MM.1S (cell line): Measurements from ENCODE around the gene RAMP3.

Source experiments
- DNase-seq: peaks from one replicate; pipeline ENCODE4 v3.0.0-alpha.2; 2015
- H2AFZ ChIP-seq: fragments of 300-600 bp; sonication (generic); 2 replicates; pipeline ENCODE4 v1.6.0; 2016; ENCODE audit warnings: antibody characterized with exemption, low read length
- H3F3A ChIP-seq: fragments of 300-600 bp; sonication (generic); 2 replicates; pipeline ENCODE4 v1.6.1; 2016; ENCODE audit warnings: mild to moderate bottlenecking, antibody characterized with exemption, low read length, moderate library complexity, mixed read lengths; ENCODE audit not compliant: insufficient read depth
- H3K27ac ChIP-seq: fragments of 300-600 bp; sonication (generic); 2 replicates; pipeline ENCODE4 v1.5.1; 2016; ENCODE audit warnings: mild to moderate bottlenecking, low read length
- H3K27me3 ChIP-seq: fragments of 300-600 bp; sonication (generic); replicated peaks from 2 replicates; pipeline ENCODE4 v1.6.0; 2016; ENCODE audit warnings: low read length; ENCODE audit not compliant: insufficient read depth
- H3K36me3 ChIP-seq: fragments of 300-600 bp; sonication (generic); replicated peaks from 2 replicates; pipeline ENCODE4 v1.6.1; 2016; ENCODE audit warnings: mild to moderate bottlenecking, low read length, mixed read lengths; ENCODE audit not compliant: insufficient read depth
- H3K4me1 ChIP-seq: fragments of 300-600 bp; sonication (generic); 2 replicates; pipeline ENCODE4 v1.6.1; 2016; ENCODE audit warnings: low read length, mixed read lengths
- H3K4me2 ChIP-seq: fragments of 300-600 bp; sonication (generic); 2 replicates; pipeline ENCODE4 v1.6.0; 2016; ENCODE audit warnings: low read depth, low read length
- H3K4me3 ChIP-seq: fragments of 300-600 bp; sonication (generic); 2 replicates; pipeline ENCODE4 v1.5.1; 2016; ENCODE audit warnings: low read length, mixed read lengths
- H3K79me2 ChIP-seq: fragments of 300-600 bp; sonication (generic); 2 replicates; pipeline ENCODE4 v1.6.1; 2016; ENCODE audit warnings: mixed run types, low read length, mixed read lengths
- H3K9ac ChIP-seq: fragments of 300-600 bp; sonication (generic); 2 replicates; pipeline ENCODE4 v1.6.1; 2016; ENCODE audit warnings: low read length, mixed read lengths
- H3K9me2 ChIP-seq: fragments of 300-600 bp; sonication (generic); replicated peaks from 2 replicates; pipeline ENCODE4 v1.6.1; 2016; ENCODE audit warnings: mild to moderate bottlenecking, low read length, mixed read lengths; ENCODE audit not compliant: insufficient read depth
- H3K9me3 ChIP-seq: fragments of 300-600 bp; sonication (generic); replicated peaks from 2 replicates; pipeline ENCODE4 v1.6.1; 2016; ENCODE audit warnings: mild to moderate bottlenecking, low read length, mixed read lengths; ENCODE audit not compliant: insufficient read depth
- H4K20me1 ChIP-seq: fragments of 300-600 bp; sonication (generic); 2 replicates; pipeline ENCODE4 v1.6.1; 2016; ENCODE audit warnings: mild to moderate bottlenecking, low read length, moderate library complexity, mixed read lengths; ENCODE audit not compliant: insufficient read depth
- CTCF ChIP-seq: fragments of 300-600 bp; sonication (generic); IDR thresholded peaks from 2 replicates; pipeline ENCODE4 v1.5.1; 2016; ENCODE audit warnings: antibody characterized with exemption, low read length, mixed read lengths
- EZH2 ChIP-seq: fragments of 300-600 bp; sonication (generic); optimal IDR thresholded peaks from 2 replicates; pipeline ENCODE3; 2017; ENCODE audit warnings: low read depth, mild to moderate bottlenecking, antibody characterized with exemption, low read length, mixed read lengths
- EZH2phosphoT487 ChIP-seq: fragments of 300-600 bp; sonication (generic); IDR thresholded peaks from 2 replicates; pipeline ENCODE4 v1.6.1; 2018; ENCODE audit warnings: antibody characterized with exemption, low read length

RAMP3 gene

GRCh38 chr7:45155941-45156340 is 1.6 kb upstream of the RAMP3 start:
- Histone ChIP-seq H3K4me1 (no peaks in the 10 kb centered on the region), H3K27me3 (no peaks in the 10 kb centered on the region), H3K36me3 (no peaks in the 10 kb centered on the region)

GRCh38 chr7:45156516-45157272 is 897 bp upstream of the RAMP3 start:
- no peak overlapping the region for H3K4me2 ChIP-seq
- H3K4me3 ChIP-seq = no peak overlapping the region

More at GRCh38 chr7:45155941-45156340, 1.6 kb upstream of the RAMP3 start:
- TF ChIP-seq CTCF (no peak), EZH2 (no peak), EZH2phosphoT487 (no peak)
- DNase-seq = no peak
- Histone ChIP-seq H3K79me2 (no peaks in the 10 kb centered on the region), H3K9ac (no peak overlapping the region), H3K9me3 (no peaks in the 10 kb centered on the region), H3F3A (no peaks in the 10 kb centered on the region), H3K4me2 (no peak overlapping the region), H3K4me3 (no peak overlapping the region), H3K9me2 (no peaks in the 10 kb centered on the region), H3K27ac (no peak overlapping the region), H4K20me1 (no peaks in the 10 kb centered on the region), H2AFZ (no peak overlapping the region)

GRCh38 chr7:45157286-45157652 is 322 bp upstream of the RAMP3 start:
- H3K4me1 ChIP-seq = no peaks in the 10 kb centered on the region

More at GRCh38 chr7:45156516-45157272, 897 bp upstream of the RAMP3 start:
- Histone ChIP-seq H3K27me3 (no peaks in the 10 kb centered on the region), H3K9me2 (no peaks in the 10 kb centered on the region), H3K9ac (no peak overlapping the region), H3K79me2 (no peaks in the 10 kb centered on the region), H3K27ac (no peak overlapping the region), H4K20me1 (no peaks in the 10 kb centered on the region), H3F3A (no peaks in the 10 kb centered on the region), H3K9me3 (no peaks in the 10 kb centered on the region), H3K36me3 (no peaks in the 10 kb centered on the region), H2AFZ (no peak overlapping the region), H3K4me1 (no peaks in the 10 kb centered on the region)
- TF ChIP-seq EZH2phosphoT487 (no peak), CTCF (no peak), EZH2 (no peak)
- no peak for DNase-seq

More at GRCh38 chr7:45157286-45157652, 322 bp upstream of the RAMP3 start:
- Histone ChIP-seq H3F3A (no peaks in the 10 kb centered on the region), H2AFZ (no peak overlapping the region), H3K4me2 (no peak overlapping the region), H4K20me1 (no peaks in the 10 kb centered on the region), H3K27me3 (no peaks in the 10 kb centered on the region), H3K36me3 (no peaks in the 10 kb centered on the region), H3K9ac (no peak overlapping the region), H3K9me3 (no peaks in the 10 kb centered on the region), H3K27ac (no peak overlapping the region), H3K9me2 (no peaks in the 10 kb centered on the region), H3K79me2 (no peaks in the 10 kb centered on the region), H3K4me3 (no peak overlapping the region)
- no peak for DNase-seq
- TF ChIP-seq CTCF (no peak), EZH2phosphoT487 (no peak), EZH2 (no peak)
